Spleen (tissue), 11 donors: ENCODE data around the gene CFAP58. TPM values are rescaled to one million over a fixed set of nuclear protein-coding genes. Genes with fewer than 3 reads are reported as not detected.

Source experiments
- DNase-seq: peaks from one replicate; pipeline ENCODE4 v3.0.0-alpha.2; 2020
- H3K27ac ChIP-seq, 8 donors: fragments of 200-600 bp; sonication (generic) in 7 of 8; 1 replicate in 4 of 8; 2 replicates in 4 of 8; pipeline versions ENCODE4 v1.5.0 to v1.8.0; 2016 to 2021; ENCODE audit warnings: inconsistent platforms in 4 of 8, mild to moderate bottlenecking in 4 of 8, moderate library complexity in 1 of 8
- H3K27me3 ChIP-seq, 7 donors: fragments of 200-600 bp; sonication (generic) in 6 of 7; replicated peaks in 1 of 7; 1 replicate in 4 of 7; 2 replicates in 3 of 7; pipeline versions ENCODE4 v1.5.0 to v1.8.0; 2016 to 2021; ENCODE audit warnings: inconsistent platforms in 3 of 7, mild to moderate bottlenecking in 1 of 7
- H3K36me3 ChIP-seq, 6 donors: fragments of 200-600 bp; sonication (generic) in 5 of 6; 1 replicate in 4 of 6; 2 replicates in 2 of 6; pipeline versions ENCODE4 v1.5.0 to v1.8.0; 2016 to 2021; ENCODE audit warnings: inconsistent platforms in 2 of 6
- H3K4me1 ChIP-seq, 6 donors: fragments of 200-600 bp; sonication (generic) in 5 of 6; 1 replicate in 3 of 6; 2 replicates in 3 of 6; pipeline versions ENCODE4 v1.5.0 to v1.8.0; 2016 to 2021; ENCODE audit warnings: inconsistent platforms in 3 of 6
- H3K4me3 ChIP-seq, 8 donors: fragments of 200-600 bp; sonication (generic) in 7 of 8; 1 replicate in 4 of 8; 2 replicates in 4 of 8; pipeline versions ENCODE4 v1.5.0 to v1.8.0; 2016 to 2021; ENCODE audit warnings: inconsistent platforms in 4 of 8, mild to moderate bottlenecking in 4 of 8, moderate library complexity in 2 of 8
- H3K9me3 ChIP-seq, 8 donors: fragments of 200-600 bp; sonication (generic) in 7 of 8; 1 replicate in 4 of 8; 2 replicates in 4 of 8; pipeline versions ENCODE4 v1.5.0 to v1.8.0; 2016 to 2021; ENCODE audit warnings: inconsistent platforms in 4 of 8
- POLR2A ChIP-seq, 3 donors: fragments of 450-650 bp; IDR thresholded peaks; one replicate each; pipeline ENCODE4 v1.5.1; 2017; ENCODE audit warnings: antibody characterized with exemption in 3 of 3, mild to moderate bottlenecking in 1 of 3
- POLR2AphosphoS5 ChIP-seq, 3 donors: sonication (generic); formaldehyde crosslinking; IDR thresholded peaks; one replicate each; pipeline ENCODE4 v1.5.1; 2017; ENCODE audit warnings: antibody characterized with exemption in 3 of 3
- whole genome bisulfite sequencing, 5 donors: extraction: QIAGEN DNeasy Blood & Tissue Kit in 3 of 5; methylation state at CpG; one replicate each; pipeline versions ENCODE4 v1.1.5 to v1.1.7; 2013 to 2018; 5-methylcytosine and 5-hydroxymethylcytosine counted together
- intact Hi-C: fragments of 100-400 bp; cut with DNase I; formaldehyde crosslinking; loops from one replicate; pipeline ENCODE4 v1.15.0; 2023; ENCODE audit warnings: low total_unique reads
- polyA plus RNA-seq, 3 donors: library from polyadenylated mRNA; stranded (reverse); fragments of 200-250 nt; gene quantifications; one replicate each; pipeline ENCODE4 v1.2.1, GENCODE V29; 2013
- total RNA-seq, 7 donors: library from RNA; depleted of rRNA in 3 of 7; stranded (reverse); fragments of >200 nt in 3 of 7; fragmentation: NEBNext Ultra II Directional in 4 of 7; extraction: Animal tissue kit (Norgen Biotek cat#: 25700) in 4 of 7; gene quantifications; one replicate each; pipeline versions ENCODE4 v1.1.0 to v1.2.1, GENCODE V29; 2016 to 2021
- TF ChIP-seq, protein P1 (sequence below), 11 experiments: fragments of 200-600 bp in 7 of 11; fragments of 450-650 bp in 4 of 11; sonication (generic) in 4 of 11; IDR thresholded peaks in 8 of 11; conservative IDR thresholded peaks in 3 of 11; 1 replicate in 7 of 11; 2 replicates in 4 of 11; pipeline versions ENCODE4 v1.4.0 to v1.8.0; 2016 to 2021; ENCODE audit warnings: antibody characterized with exemption in 11 of 11, inconsistent platforms in 4 of 11, mild to moderate bottlenecking in 1 of 11
- donor health status: healthy with polysubstance abuse.
- donor health status: DM: no; HTN: no; CAD: no; lungs with moderate emphysema.
- donor health status: DM: no; HTN: no; CAD: no.
- donor health status: Bipolar disorder and iron deficiency.
- donor health status: healthy.
- donor health status: DM: no; HTN: no; CAD: no.
- donor health status: DM: yes; HTN: yes; CAD: no.

The CFAP58 gene
- total and polyA plus RNA-seq, 10 donors = 0.10 to 1.4 (median 0.42) TPM; not detected in 1

DNA sequence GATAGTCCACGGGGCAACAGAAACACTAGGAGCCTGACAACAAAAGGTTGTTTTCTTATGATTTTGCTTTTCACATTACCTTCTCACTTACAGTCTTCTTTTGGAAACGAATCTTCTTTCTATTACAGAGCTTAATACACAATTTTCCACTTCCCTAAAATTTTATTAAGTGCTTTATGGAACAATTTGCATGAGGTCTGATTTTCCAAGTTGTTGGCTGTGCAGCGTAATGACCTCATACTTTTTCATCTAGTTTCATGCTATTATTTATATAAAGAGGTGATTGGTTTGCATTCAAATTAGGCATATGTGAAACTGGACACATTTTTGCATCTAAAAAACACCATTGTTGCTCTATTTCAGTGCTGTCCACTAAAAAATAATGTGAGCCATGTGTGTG, 76.7 kb downstream of the CFAP58 start:
- H3K27me3 ChIP-seq = peaks cover 0 to 7% (median 0%) of the 10 kb centered on the region in 7 donors
- no peaks in the 10 kb centered on the region for H3K9me3 ChIP-seq
- intact Hi-C loops = no loop called here
- H3K27ac ChIP-seq = no peak overlapping the region
- no peaks in the 10 kb centered on the region for H3K36me3 ChIP-seq
- H3K4me1 ChIP-seq = no peaks in the 10 kb centered on the region
- DNase-seq = no peak
- TF ChIP-seq POLR2AphosphoS5 (IDR thresholded peaks at IDR 0.05) = no peak
- TF ChIP-seq, protein P1, sequence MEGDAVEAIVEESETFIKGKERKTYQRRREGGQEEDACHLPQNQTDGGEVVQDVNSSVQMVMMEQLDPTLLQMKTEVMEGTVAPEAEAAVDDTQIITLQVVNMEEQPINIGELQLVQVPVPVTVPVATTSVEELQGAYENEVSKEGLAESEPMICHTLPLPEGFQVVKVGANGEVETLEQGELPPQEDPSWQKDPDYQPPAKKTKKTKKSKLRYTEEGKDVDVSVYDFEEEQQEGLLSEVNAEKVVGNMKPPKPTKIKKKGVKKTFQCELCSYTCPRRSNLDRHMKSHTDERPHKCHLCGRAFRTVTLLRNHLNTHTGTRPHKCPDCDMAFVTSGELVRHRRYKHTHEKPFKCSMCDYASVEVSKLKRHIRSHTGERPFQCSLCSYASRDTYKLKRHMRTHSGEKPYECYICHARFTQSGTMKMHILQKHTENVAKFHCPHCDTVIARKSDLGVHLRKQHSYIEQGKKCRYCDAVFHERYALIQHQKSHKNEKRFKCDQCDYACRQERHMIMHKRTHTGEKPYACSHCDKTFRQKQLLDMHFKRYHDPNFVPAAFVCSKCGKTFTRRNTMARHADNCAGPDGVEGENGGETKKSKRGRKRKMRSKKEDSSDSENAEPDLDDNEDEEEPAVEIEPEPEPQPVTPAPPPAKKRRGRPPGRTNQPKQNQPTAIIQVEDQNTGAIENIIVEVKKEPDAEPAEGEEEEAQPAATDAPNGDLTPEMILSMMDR (IDR thresholded peaks at IDR 0.05 in 8 of 11, conservative IDR thresholded peaks at IDR 0.05 in 3 of 11) = no peak
- TF ChIP-seq POLR2A (IDR thresholded peaks at IDR 0.05) = no peak
- WGBS, 5 donors = 63 to 65% (median 64%) methylated on average over 3 of the region's 3 CpGs
- no peak overlapping the region for H3K4me3 ChIP-seq

DNA sequence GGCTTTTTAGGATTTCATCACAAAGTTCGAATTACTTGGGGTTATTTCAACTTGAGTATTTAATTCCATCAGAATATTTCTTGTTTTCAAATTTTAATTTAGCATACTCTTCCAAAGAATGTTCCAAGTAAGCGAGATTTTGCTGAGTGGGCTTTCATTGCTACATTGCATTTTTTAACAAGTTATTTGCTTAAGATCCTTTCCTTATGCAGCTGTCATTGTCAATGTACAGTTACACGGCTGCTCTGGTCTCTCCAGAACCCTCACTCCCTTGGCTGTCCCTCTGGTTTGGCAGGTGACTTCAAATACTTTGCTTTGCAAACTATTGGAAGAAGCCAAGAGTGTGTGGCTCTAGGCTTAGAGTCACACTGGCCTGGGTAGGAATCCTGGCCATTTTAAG, 80.0 kb downstream of the CFAP58 start:
- intact Hi-C loops = no loop called here
- H3K4me1 ChIP-seq = no peaks in the 10 kb centered on the region
- no peak overlapping the region for H3K27ac ChIP-seq
- no peak overlapping the region for H3K4me3 ChIP-seq
- WGBS, 5 donors = 66 to 76% (median 68%) methylated on average over 3 of the region's 3 CpGs
- no peaks in the 10 kb centered on the region for H3K9me3 ChIP-seq
- no peaks in the 10 kb centered on the region for H3K36me3 ChIP-seq
- TF ChIP-seq POLR2AphosphoS5 (IDR thresholded peaks at IDR 0.05) (no peak), POLR2A (IDR thresholded peaks at IDR 0.05) (no peak)
- TF ChIP-seq, protein P1 (IDR thresholded peaks at IDR 0.05 in 8 of 11, conservative IDR thresholded peaks at IDR 0.05 in 3 of 11) = no peak
- DNase-seq = no peak
- peaks cover 0 to 7% (median 0%) of the 10 kb centered on the region in 7 donors for H3K27me3 ChIP-seq

DNA sequence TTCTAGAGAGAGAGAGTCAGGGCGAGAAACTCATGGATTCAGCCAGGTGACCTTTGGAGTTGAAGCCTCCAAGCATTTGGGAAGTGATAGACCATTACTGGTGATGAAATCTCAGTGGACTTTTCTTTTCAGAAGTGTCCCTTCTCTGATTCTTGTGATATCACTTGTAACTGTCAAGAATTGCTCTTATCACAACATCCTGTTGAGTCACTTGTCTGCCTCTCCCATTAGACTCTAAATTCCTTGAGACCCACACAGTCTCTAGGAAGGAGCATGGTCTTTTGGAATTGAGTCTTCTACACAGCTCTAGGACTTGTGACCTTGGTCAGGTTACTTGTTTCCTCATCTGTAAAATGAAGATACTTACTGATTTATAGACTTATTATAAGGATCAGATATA, 81.0 kb downstream of the CFAP58 start:
- Histone ChIP-seq H3K4me1 (no peaks in the 10 kb centered on the region), H3K27me3 (peaks cover 0 to 7% (median 0%) of the 10 kb centered on the region in 7 donors), H3K9me3 (no peaks in the 10 kb centered on the region), H3K36me3 (no peaks in the 10 kb centered on the region), H3K27ac (no peak overlapping the region), H3K4me3 (no peak overlapping the region)
- no peak for DNase-seq
- TF ChIP-seq POLR2AphosphoS5 (IDR thresholded peaks at IDR 0.05) (no peak), POLR2A (IDR thresholded peaks at IDR 0.05) (no peak)
- TF ChIP-seq, protein P1 (IDR thresholded peaks at IDR 0.05 in 8 of 11, conservative IDR thresholded peaks at IDR 0.05 in 3 of 11) = no peak
- WGBS, 5 donors = 59 to 92% (median 71%) methylated on average over 1 of the region's 1 CpG
- intact Hi-C loops = no loop called here

DNA sequence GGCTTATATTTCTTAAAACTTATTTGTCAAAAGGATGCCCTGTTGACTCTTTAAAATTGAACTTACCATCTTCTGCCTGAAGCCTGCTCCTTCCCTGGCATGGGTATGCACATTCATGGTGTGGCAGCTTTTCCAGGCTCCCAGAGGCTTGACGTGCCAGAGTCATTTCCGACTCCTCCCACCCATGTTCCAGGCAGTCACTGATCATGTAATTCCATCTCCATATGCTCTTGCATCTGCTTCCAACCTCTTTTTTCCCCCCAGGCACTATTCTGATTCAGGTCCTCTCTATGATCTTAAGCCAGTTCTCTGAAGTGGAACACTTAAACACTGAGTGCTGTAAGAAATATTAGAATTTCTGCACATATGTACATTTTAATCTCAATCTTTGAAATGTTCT, 82.2 kb downstream of the CFAP58 start:
- Histone ChIP-seq H3K9me3 (no peaks in the 10 kb centered on the region), H3K27ac (no peak overlapping the region), H3K4me1 (no peaks in the 10 kb centered on the region), H3K4me3 (no peak overlapping the region), H3K27me3 (peaks cover 0 to 7% (median 0%) of the 10 kb centered on the region in 7 donors), H3K36me3 (no peaks in the 10 kb centered on the region)
- WGBS, 5 donors = 75 to 88% (median 84%) methylated on average over 2 of the region's 2 CpGs
- intact Hi-C loops = no loop called here
- no peak for DNase-seq
- TF ChIP-seq, protein P1 (IDR thresholded peaks at IDR 0.05 in 8 of 11, conservative IDR thresholded peaks at IDR 0.05 in 3 of 11) = no peak
- TF ChIP-seq POLR2AphosphoS5 (IDR thresholded peaks at IDR 0.05) = no peak
- TF ChIP-seq POLR2A (IDR thresholded peaks at IDR 0.05) = no peak
